Hepatocyte (in vitro differentiated cells): ENCODE measurements around the gene PHYKPL.

Experiments used
- CTCF ChIP-seq: fragments of 200-600 bp; sonication (generic); IDR thresholded peaks from 2 replicates; pipeline ENCODE4 v1.5.1; 2016; ENCODE audit warnings: antibody characterized with exemption, mild to moderate bottlenecking; ENCODE audit not compliant: poor library complexity
- EZH2 ChIP-seq: fragments of 200-600 bp; sonication (generic); IDR thresholded peaks from 2 replicates; pipeline ENCODE4 v1.6.1; 2016; ENCODE audit warnings: antibody characterized with exemption, mild to moderate bottlenecking, borderline replicate concordance
- EZH2phosphoT487 ChIP-seq: fragments of 200-600 bp; sonication (generic); IDR thresholded peaks from one replicate; pipeline ENCODE4 v1.6.1; 2018; ENCODE audit warnings: antibody characterized with exemption, mild to moderate bottlenecking, low read depth, moderate library complexity; ENCODE audit not compliant: unreplicated experiment, severe bottlenecking

- no peak for TF ChIP-seq EZH2
- TF ChIP-seq CTCF, result no peak
- TF ChIP-seq EZH2phosphoT487, result no peak
Measured at GRCh38 chr5:178273041-178273440, 40.4 kb upstream of the PHYKPL start.
